ENCODE results near the gene TBX2.

Gene TBX2

GRCh38 chr17:61387011-61387410, 12.6 kb upstream of the TBX2 start:
- H3K27ac ChIP-seq = no peak overlapping the region
- TF ChIP-seq CTCF (conservative IDR thresholded peaks at IDR 0.05; ENCODE audit: low read depth) = no peak
- POLR2A ChIA-PET (ENCODE audit: low non-redundant PET) = no interaction called here
- CTCF ChIA-PET = interaction anchor here (0.6 kb wide), 1 partner anchor 325 kb away, joined by 3 read pairs; no protein-coding TSS in a partner anchor
- no peak for DNase-seq (ENCODE audit: low spot score)

- H3K27ac ChIP-seq = no peak overlapping the region
- DNase-seq (ENCODE audit: low spot score) = no peak
- ChIA-PET POLR2A (ENCODE audit: low non-redundant PET) (no interaction called here), CTCF (interaction anchor here (0.6 kb wide), 1 partner anchor 326 kb away, joined by 3 read pairs; no protein-coding TSS in a partner anchor)
- TF ChIP-seq CTCF (conservative IDR thresholded peaks at IDR 0.05; ENCODE audit: low read depth) = no peak
Observed at GRCh38 chr17:61387511-61388305, 11.9 kb upstream of the TBX2 start.

GRCh38 chr17:61388561-61389356, 10.9 kb upstream of the TBX2 start:
- DNase-seq (ENCODE audit: low spot score) = no peak
- TF ChIP-seq CTCF (conservative IDR thresholded peaks at IDR 0.05; ENCODE audit: low read depth) = no peak
- POLR2A ChIA-PET (ENCODE audit: low non-redundant PET) = no interaction called here
- CTCF ChIA-PET = no interaction called here
- H3K27ac ChIP-seq = no peak overlapping the region

- DNase-seq (ENCODE audit: low spot score) = no peak
- no peak overlapping the region for H3K27ac ChIP-seq
- POLR2A ChIA-PET (ENCODE audit: low non-redundant PET) = no interaction called here
- CTCF ChIA-PET = interaction anchor here (0.6 to 1.4 kb wide), 7 partner anchors 10 to 674 kb away, joined by 3 to 4 read pairs (median 3); no protein-coding TSS in a partner anchor
- TF ChIP-seq CTCF (conservative IDR thresholded peaks at IDR 0.05; ENCODE audit: low read depth) = peak; percentile 81
Observed at GRCh38 chr17:61389670-61390478, 9.8 kb upstream of the TBX2 start.

GRCh38 chr17:61390479-61390791, 9.2 kb upstream of the TBX2 start:
- POLR2A ChIA-PET (ENCODE audit: low non-redundant PET) = no interaction called here
- no peak for TF ChIP-seq CTCF (conservative IDR thresholded peaks at IDR 0.05; ENCODE audit: low read depth)
- DNase-seq (ENCODE audit: low spot score) = no peak
- CTCF ChIA-PET = interaction anchor here (0.6 to 1.4 kb wide), 4 partner anchors 10 to 674 kb away, joined by 3 to 4 read pairs (median 3); no protein-coding TSS in a partner anchor
- H3K27ac ChIP-seq = no peak overlapping the region
